Right renal pelvis (tissue), 4 donors: ENCODE data around the gene GALNT2. TPM values are rescaled to one million over a fixed set of nuclear protein-coding genes. Genes with fewer than 3 reads are reported as not detected.

ENCODE experiments used
- DNase-seq, 4 donors: peaks; one replicate each; pipeline ENCODE4 v3.0.0-alpha.2; 2013; ENCODE audit warnings: low read depth in 4 of 4, low spot score in 3 of 4, missing footprints in 1 of 4
- polyA plus RNA-seq, 4 donors: library from polyadenylated mRNA; unstranded; fragments of 120-200 nt; gene quantifications; one replicate each; pipeline ENCODE4 v1.2.1, GENCODE V29; 2013; ENCODE audit not compliant: insufficient read length in 4 of 4

The GALNT2 gene
- polyA plus RNA-seq, 4 donors = 61.4 to 72.6 (median 65.7) TPM

DNA sequence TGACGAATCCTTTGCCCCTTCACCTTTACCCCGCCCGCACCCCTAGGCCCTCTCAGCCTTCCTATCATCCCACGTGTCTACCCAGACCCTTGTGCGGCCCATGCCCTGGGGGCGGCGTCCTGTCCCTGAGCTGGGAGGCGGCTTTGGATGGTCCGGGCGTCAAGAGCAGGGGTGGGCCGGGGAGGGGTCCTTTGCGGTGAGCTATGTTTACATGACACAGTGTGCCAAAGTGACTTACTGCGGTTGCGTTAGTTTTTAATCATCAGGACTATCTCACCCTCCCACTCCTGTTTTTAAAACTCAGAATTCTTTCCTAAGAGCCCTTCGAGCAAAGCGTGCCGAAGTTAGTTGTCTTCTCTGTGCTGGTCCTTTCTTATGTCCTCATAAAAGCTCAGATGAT is 214.5 kb downstream of the GALNT2 start:
- DNase-seq = no peak

DNA sequence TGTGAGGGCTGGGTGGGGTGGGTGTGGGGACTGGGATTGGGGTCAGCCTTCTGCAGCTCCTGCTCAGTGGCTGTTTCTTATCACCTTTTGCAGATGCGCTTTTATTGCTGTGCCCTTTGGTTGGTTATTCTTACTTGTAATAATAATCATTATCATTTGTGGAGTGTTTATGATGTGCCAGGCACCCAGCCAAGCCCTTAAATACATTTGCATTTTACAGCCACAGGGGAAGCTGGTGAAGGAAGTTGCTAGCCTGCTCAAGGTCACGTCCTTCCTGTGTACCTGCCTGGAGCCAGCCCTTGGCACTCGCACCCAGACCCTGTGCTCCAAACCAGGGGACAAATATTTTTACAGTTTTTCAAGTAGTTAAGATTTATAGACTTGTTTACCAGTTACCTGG is 215.1 kb downstream of the GALNT2 start:
- DNase-seq = no peak

- no peak for DNase-seq
Observed at GRCh38 chr1:230283678-230284077, 216.6 kb downstream of the GALNT2 start.

GRCh38 chr1:230284891-230285290 is 217.9 kb downstream of the GALNT2 start:
- no peak for DNase-seq

- no peak for DNase-seq
Observed at GRCh38 chr1:230285351-230285750, 218.3 kb downstream of the GALNT2 start.

GRCh38 chr1:230286166-230286889 is 219.3 kb downstream of the GALNT2 start:
- DNase-seq = no peak

DNA sequence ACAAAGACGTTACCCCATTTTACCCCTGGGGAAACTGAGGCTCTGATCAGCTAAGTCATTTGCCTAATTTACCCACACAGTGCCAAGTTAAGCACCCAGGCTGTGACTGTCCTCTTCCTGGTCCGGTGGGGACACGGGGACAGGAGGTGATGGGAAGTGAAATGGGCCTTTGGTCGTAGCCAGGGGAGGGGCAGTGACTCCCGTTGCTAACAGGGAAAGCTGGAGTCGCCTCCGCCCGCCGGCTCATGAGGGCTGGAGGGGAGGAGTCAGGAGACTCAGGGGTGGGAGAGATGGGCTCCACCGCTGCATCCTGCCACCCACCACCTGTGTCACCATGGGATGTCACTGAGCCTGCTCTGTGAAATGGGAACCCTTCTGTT is 219.8 kb downstream of the GALNT2 start:
- DNase-seq = no peak

- DNase-seq = no peak
Observed at GRCh38 chr1:230287674-230288315, 220.8 kb downstream of the GALNT2 start.

- DNase-seq = no peak
Observed at GRCh38 chr1:230288641-230289349, 221.8 kb downstream of the GALNT2 start.

DNA sequence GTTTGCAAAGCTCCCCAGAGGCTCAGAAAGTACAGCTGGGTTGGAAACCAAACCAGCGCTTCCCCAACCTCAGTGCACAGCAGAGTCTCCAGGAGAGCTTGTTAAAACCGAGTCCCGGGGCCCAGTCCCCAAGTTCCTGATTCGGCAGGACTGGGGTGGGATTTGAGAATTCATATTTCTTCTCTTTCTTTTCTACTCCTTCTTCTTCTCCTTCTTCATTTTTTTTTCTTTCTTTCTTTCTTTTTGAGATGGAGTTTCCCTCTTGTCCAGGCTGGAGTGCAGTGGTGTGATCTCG is 222.3 kb downstream of the GALNT2 start:
- no peak for DNase-seq

DNA sequence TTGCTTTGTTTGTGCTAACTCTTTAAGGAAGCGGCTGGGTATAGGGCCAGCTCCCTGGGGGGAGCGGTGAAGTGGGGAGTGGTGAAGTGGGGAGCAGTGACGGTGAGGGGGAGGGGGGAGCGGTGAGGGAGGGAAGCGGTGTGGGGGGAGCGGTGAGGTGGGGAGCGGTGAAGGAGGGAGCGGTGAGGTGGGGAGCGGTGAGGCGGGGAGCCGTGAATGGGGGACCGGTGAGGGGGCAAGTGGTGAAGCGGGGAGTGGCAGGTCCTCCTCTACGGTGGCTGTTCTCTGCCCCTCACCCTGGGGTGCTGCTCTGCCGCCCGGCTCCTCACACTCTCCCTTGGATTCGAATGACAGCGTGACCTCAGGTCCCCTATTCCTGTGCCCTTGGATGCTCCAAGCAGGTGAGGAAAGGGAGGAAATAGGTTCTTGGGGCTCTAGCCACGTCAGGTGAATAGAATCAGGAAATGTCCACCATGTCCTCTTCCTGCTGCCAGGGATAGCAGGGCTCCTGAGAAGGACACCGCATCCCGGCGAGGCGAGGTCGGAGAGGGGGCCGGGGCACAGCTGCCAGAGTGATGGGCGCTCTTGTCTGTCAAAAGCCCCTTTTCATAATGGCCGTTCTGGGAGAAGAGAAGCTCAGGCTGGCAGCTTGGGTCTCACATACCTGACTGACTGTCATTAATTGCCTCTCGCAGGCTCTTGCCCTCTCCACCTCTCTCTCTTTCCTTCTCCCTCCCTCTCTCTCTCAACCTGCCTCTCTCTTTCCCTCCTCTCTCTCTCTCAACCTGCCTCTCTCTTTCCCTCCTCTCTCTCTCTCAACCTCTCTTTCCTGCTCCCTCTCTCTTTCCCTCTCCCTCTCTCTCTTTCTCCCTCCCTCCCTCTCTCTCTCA is 224.9 kb downstream of the GALNT2 start:
- DNase-seq = no peak

GRCh38 chr1:230292689-230293389 is 225.8 kb downstream of the GALNT2 start:
- no peak for DNase-seq

- DNase-seq = no peak
Observed at GRCh38 chr1:230293390-230293700, 226.3 kb downstream of the GALNT2 start.

GRCh38 chr1:230295367-230295766 is 228.3 kb downstream of the GALNT2 start:
- no peak for DNase-seq

GRCh38 chr1:230299191-230300006 is 232.4 kb downstream of the GALNT2 start:
- DNase-seq = no peak

DNA sequence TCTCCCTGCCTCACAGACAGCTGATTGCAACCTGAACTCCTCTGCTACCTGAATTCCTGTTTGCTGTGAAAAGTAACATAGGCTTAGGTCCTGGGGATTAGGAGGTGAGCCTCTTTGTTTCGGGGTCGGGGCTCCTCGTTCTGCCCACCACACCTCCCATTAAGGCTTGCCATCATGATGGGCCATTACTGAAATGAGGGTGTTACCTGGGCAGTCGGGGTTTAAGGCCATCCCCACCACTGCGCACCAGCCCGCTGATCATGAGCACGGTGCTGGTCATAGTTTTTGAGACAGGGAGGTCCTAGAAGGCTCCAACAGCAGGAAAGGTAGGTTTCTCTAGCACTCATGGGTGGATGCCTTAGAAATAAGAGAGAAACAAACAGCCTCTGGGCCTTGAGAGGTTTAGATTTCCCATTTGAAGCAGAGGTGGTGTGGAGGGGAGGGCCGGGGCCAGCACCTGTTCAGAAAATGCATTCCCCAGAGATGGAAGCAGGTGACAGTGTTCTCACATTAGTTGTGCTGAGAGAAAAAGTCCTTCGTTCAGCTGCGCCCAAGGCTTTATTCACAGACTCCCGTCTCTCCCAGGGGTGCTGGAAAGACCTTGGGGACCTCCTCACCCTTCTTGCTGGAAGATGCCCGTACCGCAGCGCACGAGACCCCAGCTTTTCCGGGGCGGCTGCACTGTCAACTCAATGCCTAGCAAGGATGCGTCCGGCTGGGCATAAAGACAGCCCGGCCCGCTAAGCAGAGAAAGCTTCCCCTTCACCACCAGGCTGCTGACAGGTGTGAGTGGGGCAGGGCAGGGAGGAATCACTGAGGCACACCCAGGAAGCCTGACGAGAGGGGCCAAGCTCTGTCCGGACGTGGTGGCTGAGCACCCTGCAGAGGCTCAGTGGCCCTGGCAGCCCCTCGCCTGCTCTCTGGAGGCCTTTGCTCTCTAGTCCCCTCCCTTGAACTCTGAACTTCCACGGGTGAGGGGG is 233.6 kb downstream of the GALNT2 start:
- no peak for DNase-seq

- no peak for DNase-seq
Observed at GRCh38 chr1:230301322-230301721, 234.3 kb downstream of the GALNT2 start.

DNA sequence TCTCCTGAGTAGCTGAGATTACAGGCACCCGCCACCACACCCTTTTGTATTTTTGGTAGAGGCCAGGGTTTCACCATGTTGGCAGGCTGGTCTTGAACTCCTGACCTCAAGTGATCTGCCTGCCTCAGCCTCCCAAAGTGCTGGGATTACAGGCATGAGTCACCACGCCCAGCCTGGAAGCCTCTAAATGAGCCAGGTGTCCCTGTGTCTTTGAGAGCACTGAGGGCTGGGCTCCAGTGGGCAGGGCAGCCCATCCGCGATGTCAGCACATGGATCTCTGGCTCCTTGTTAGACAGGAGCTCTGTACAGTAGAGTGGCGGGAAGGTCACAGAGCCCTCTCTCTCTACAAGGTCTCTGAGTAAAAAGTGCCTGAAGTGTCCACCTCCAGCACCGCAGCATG is 234.8 kb downstream of the GALNT2 start:
- no peak for DNase-seq

DNA sequence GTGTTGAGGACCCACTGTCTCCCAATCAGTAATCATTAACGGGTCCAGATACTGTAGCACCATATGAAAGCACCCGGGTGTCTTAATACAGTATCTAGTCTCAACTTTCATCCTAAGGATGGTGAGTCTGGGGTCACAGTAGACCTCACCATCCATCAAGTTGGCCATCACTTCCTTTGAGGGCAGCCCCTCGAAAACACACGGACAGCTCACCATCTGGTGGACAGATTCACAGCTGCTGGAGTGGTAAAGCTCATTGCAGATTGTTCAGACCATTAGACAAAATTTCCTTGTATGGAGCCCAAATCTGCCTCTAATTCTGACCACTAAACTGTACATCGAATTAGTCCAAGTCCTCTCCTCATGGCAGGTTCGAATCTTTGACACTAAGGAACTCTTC is 236.0 kb downstream of the GALNT2 start:
- no peak for DNase-seq
